Measurements from ENCODE around the gene TSFM. TPM values are rescaled to one million over a fixed set of nuclear protein-coding genes. Genes with fewer than 3 reads are reported as not detected.
"Not testable (repeated sequence)": the region's sequence is repeated elsewhere in the genome, so short reads cannot be mapped to it uniquely, and the experiment has no call there.

TSFM gene
- total and polyA plus RNA-seq, 4 donors = 15.0 to 22.9 (median 19.3) TPM

GRCh38 chr12:57774634-57775033, 8.0 kb upstream of the TSFM start:
- DNase-seq; intact Hi-C loops (cut with DNase I); H3K9me3 ChIP-seq (ENCODE audit: control insufficient read depth, low read length); H3K27ac ChIP-seq (ENCODE audit: low read depth in 1 of 2, low read length in 2 of 2); ATAC-seq (ENCODE audit: low FRiP score); H3K27me3 ChIP-seq (ENCODE audit: control insufficient read depth in 1 of 2, insufficient read depth in 2 of 2, low read length in 1 of 2); H3K4me1 ChIP-seq (ENCODE audit: control insufficient read depth in 1 of 2, insufficient read depth in 2 of 2, low read length in 2 of 2); H3K4me3 ChIP-seq (ENCODE audit: low read length in 2 of 2); H3K36me3 ChIP-seq (ENCODE audit: control insufficient read depth in 1 of 2, insufficient read depth in 2 of 2, low read length in 1 of 2): not testable (repeated sequence)
- WGBS, 2 donors = 90 to 92% methylated on average over 11 of the region's 11 CpGs

GRCh38 chr12:57775044-57775443, 7.5 kb upstream of the TSFM start:
- DNase-seq (no peak), ATAC-seq (ENCODE audit: low FRiP score) (no peak)
- Histone ChIP-seq H3K9me3 (ENCODE audit: control insufficient read depth, low read length) (no peaks in the 10 kb centered on the region), H3K36me3 (ENCODE audit: control insufficient read depth in 1 of 2, insufficient read depth in 2 of 2, low read length in 1 of 2) (no peaks in the 10 kb centered on the region), H3K4me3 (ENCODE audit: low read length in 2 of 2) (no peak overlapping the region), H3K4me1 (ENCODE audit: control insufficient read depth in 1 of 2, insufficient read depth in 2 of 2, low read length in 2 of 2) (no peaks in the 10 kb centered on the region), H3K27ac (ENCODE audit: low read depth in 1 of 2, low read length in 2 of 2) (no peak overlapping the region), H3K27me3 (ENCODE audit: control insufficient read depth in 1 of 2, insufficient read depth in 2 of 2, low read length in 1 of 2) (no peaks in the 10 kb centered on the region)
- intact Hi-C loops (cut with DNase I) = no loop called here
- 66 to 69% methylated on average over 2 to 3 of the region's 3 CpGs for WGBS, 2 donors

- WGBS, 2 donors = 78 to 81% methylated on average over 4 of the region's 4 CpGs
Measured at GRCh38 chr12:57775563-57776246, 6.9 kb upstream of the TSFM start.

GRCh38 chr12:57776247-57776587, 6.4 kb upstream of the TSFM start:
- Histone ChIP-seq H3K4me3 (ENCODE audit: low read length in 2 of 2) (no peak overlapping the region), H3K36me3 (ENCODE audit: control insufficient read depth in 1 of 2, insufficient read depth in 2 of 2, low read length in 1 of 2) (no peaks in the 10 kb centered on the region), H3K27ac (ENCODE audit: low read depth in 1 of 2, low read length in 2 of 2) (no peak overlapping the region), H3K4me1 (ENCODE audit: control insufficient read depth in 1 of 2, insufficient read depth in 2 of 2, low read length in 2 of 2) (no peaks in the 10 kb centered on the region), H3K9me3 (ENCODE audit: control insufficient read depth, low read length) (no peaks in the 10 kb centered on the region), H3K27me3 (ENCODE audit: control insufficient read depth in 1 of 2, insufficient read depth in 2 of 2, low read length in 1 of 2) (no peaks in the 10 kb centered on the region)
- intact Hi-C loops (cut with DNase I) = no loop called here
- WGBS, 2 donors = 59 to 69% methylated on average over 2 of the region's 2 CpGs
- ATAC-seq (ENCODE audit: low FRiP score) = no peak
- DNase-seq = no peak

More at GRCh38 chr12:57775563-57776246, 6.9 kb upstream of the TSFM start:
- H3K27ac ChIP-seq (ENCODE audit: low read depth in 1 of 2, low read length in 2 of 2) = no peak overlapping the region
- H3K9me3 ChIP-seq (ENCODE audit: control insufficient read depth, low read length) = no peaks in the 10 kb centered on the region
- no peaks in the 10 kb centered on the region for H3K4me1 ChIP-seq (ENCODE audit: control insufficient read depth in 1 of 2, insufficient read depth in 2 of 2, low read length in 2 of 2)
- H3K27me3 ChIP-seq (ENCODE audit: control insufficient read depth in 1 of 2, insufficient read depth in 2 of 2, low read length in 1 of 2) = no peaks in the 10 kb centered on the region
- no peak for DNase-seq
- no peak for ATAC-seq (ENCODE audit: low FRiP score)
- no peaks in the 10 kb centered on the region for H3K36me3 ChIP-seq (ENCODE audit: control insufficient read depth in 1 of 2, insufficient read depth in 2 of 2, low read length in 1 of 2)
- no peak overlapping the region for H3K4me3 ChIP-seq (ENCODE audit: low read length in 2 of 2)
- intact Hi-C loops (cut with DNase I) = no loop called here

GRCh38 chr12:57777367-57777766, 5.2 kb upstream of the TSFM start:
- no peak for ATAC-seq (ENCODE audit: low FRiP score)
- Histone ChIP-seq H3K4me1 (ENCODE audit: control insufficient read depth in 1 of 2, insufficient read depth in 2 of 2, low read length in 2 of 2) (no peaks in the 10 kb centered on the region), H3K4me3 (ENCODE audit: low read length in 2 of 2) (no peak overlapping the region), H3K27ac (ENCODE audit: low read depth in 1 of 2, low read length in 2 of 2) (no peak overlapping the region), H3K27me3 (ENCODE audit: control insufficient read depth in 1 of 2, insufficient read depth in 2 of 2, low read length in 1 of 2) (no peaks in the 10 kb centered on the region), H3K36me3 (ENCODE audit: control insufficient read depth in 1 of 2, insufficient read depth in 2 of 2, low read length in 1 of 2) (no peaks in the 10 kb centered on the region), H3K9me3 (ENCODE audit: control insufficient read depth, low read length) (no peaks in the 10 kb centered on the region)
- DNase-seq = no peak
- intact Hi-C loops (cut with DNase I) = no loop called here
- 86 to 91% methylated on average over 7 of the region's 7 CpGs for WGBS, 2 donors

- H3K36me3 ChIP-seq (ENCODE audit: control insufficient read depth in 1 of 2, insufficient read depth in 2 of 2, low read length in 1 of 2) = no peaks in the 10 kb centered on the region
- no peaks in the 10 kb centered on the region for H3K4me1 ChIP-seq (ENCODE audit: control insufficient read depth in 1 of 2, insufficient read depth in 2 of 2, low read length in 2 of 2)
- 90 to 92% methylated on average over 6 to 7 of the region's 7 CpGs for WGBS, 2 donors
- H3K4me3 ChIP-seq (ENCODE audit: low read length in 2 of 2) = no peak overlapping the region
- intact Hi-C loops (cut with DNase I) = no loop called here
- H3K9me3 ChIP-seq (ENCODE audit: control insufficient read depth, low read length) = no peaks in the 10 kb centered on the region
- no peak overlapping the region for H3K27ac ChIP-seq (ENCODE audit: low read depth in 1 of 2, low read length in 2 of 2)
- no peak for DNase-seq
- no peaks in the 10 kb centered on the region for H3K27me3 ChIP-seq (ENCODE audit: control insufficient read depth in 1 of 2, insufficient read depth in 2 of 2, low read length in 1 of 2)
- no peak for ATAC-seq (ENCODE audit: low FRiP score)
Measured at GRCh38 chr12:57777911-57778310, 4.7 kb upstream of the TSFM start.

GRCh38 chr12:57779736-57780135, 2.9 kb upstream of the TSFM start:
- intact Hi-C loops (cut with DNase I) = loop anchor here in 1 of 2 donors (5.0 kb wide), 1 partner anchor 128 kb away; no protein-coding TSS in a partner anchor
- Histone ChIP-seq H3K36me3 (ENCODE audit: control insufficient read depth in 1 of 2, insufficient read depth in 2 of 2, low read length in 1 of 2) (no peaks in the 10 kb centered on the region), H3K27me3 (ENCODE audit: control insufficient read depth in 1 of 2, insufficient read depth in 2 of 2, low read length in 1 of 2) (no peaks in the 10 kb centered on the region), H3K27ac (ENCODE audit: low read depth in 1 of 2, low read length in 2 of 2) (no peak overlapping the region), H3K4me3 (ENCODE audit: low read length in 2 of 2) (no peak overlapping the region), H3K9me3 (ENCODE audit: control insufficient read depth, low read length) (no peaks in the 10 kb centered on the region), H3K4me1 (ENCODE audit: control insufficient read depth in 1 of 2, insufficient read depth in 2 of 2, low read length in 2 of 2) (no peaks in the 10 kb centered on the region)
- DNase-seq = no peak
- no peak for ATAC-seq (ENCODE audit: low FRiP score)
- WGBS, 2 donors = 33 to 36% methylated on average over 1 of the region's 1 CpG

GRCh38 chr12:57780284-57780897, 2.2 kb upstream of the TSFM start:
- H3K4me1 ChIP-seq (ENCODE audit: control insufficient read depth in 1 of 2, insufficient read depth in 2 of 2, low read length in 2 of 2) = no peaks in the 10 kb centered on the region
- 80 to 83% methylated on average over 4 of the region's 4 CpGs for WGBS, 2 donors
- no peaks in the 10 kb centered on the region for H3K9me3 ChIP-seq (ENCODE audit: control insufficient read depth, low read length)
- no peaks in the 10 kb centered on the region for H3K27me3 ChIP-seq (ENCODE audit: control insufficient read depth in 1 of 2, insufficient read depth in 2 of 2, low read length in 1 of 2)
- ATAC-seq (ENCODE audit: low FRiP score) (no peak), DNase-seq (no peak)
- no peak overlapping the region for H3K27ac ChIP-seq (ENCODE audit: low read depth in 1 of 2, low read length in 2 of 2)
- H3K36me3 ChIP-seq (ENCODE audit: control insufficient read depth in 1 of 2, insufficient read depth in 2 of 2, low read length in 1 of 2) = no peaks in the 10 kb centered on the region
- intact Hi-C loops (cut with DNase I) = loop anchor here in 1 of 2 donors (5.0 kb wide), 1 partner anchor 127 kb away; no protein-coding TSS in a partner anchor
- H3K4me3 ChIP-seq (ENCODE audit: low read length in 2 of 2) = no peak overlapping the region

GRCh38 chr12:57781244-57781643, 1.3 kb upstream of the TSFM start:
- DNase-seq (no peak), ATAC-seq (ENCODE audit: low FRiP score) (no peak)
- intact Hi-C loops (cut with DNase I) = loop anchor here in 1 of 2 donors (5.0 kb wide), 1 partner anchor 126 kb away; no protein-coding TSS in a partner anchor
- no peak overlapping the region for H3K27ac ChIP-seq (ENCODE audit: low read depth in 1 of 2, low read length in 2 of 2)
- H3K4me3 ChIP-seq (ENCODE audit: low read length in 2 of 2) = no peak overlapping the region
- WGBS, 2 donors = 96 to 99% methylated on average over 3 of the region's 3 CpGs
- H3K36me3 ChIP-seq (ENCODE audit: control insufficient read depth in 1 of 2, insufficient read depth in 2 of 2, low read length in 1 of 2) = peaks cover 2% of the 10 kb centered on the region in 2 donors
- no peaks in the 10 kb centered on the region for H3K27me3 ChIP-seq (ENCODE audit: control insufficient read depth in 1 of 2, insufficient read depth in 2 of 2, low read length in 1 of 2)
- no peaks in the 10 kb centered on the region for H3K4me1 ChIP-seq (ENCODE audit: control insufficient read depth in 1 of 2, insufficient read depth in 2 of 2, low read length in 2 of 2)
- H3K9me3 ChIP-seq (ENCODE audit: control insufficient read depth, low read length) = no peaks in the 10 kb centered on the region
